H1 (cell line): Measurements from ENCODE around the gene CLEC16A. TPM values are rescaled to one million over a fixed set of nuclear protein-coding genes. Genes with fewer than 3 reads are reported as not detected.

ENCODE experiments used
- BRCA1 ChIP-seq: IDR thresholded peaks from 2 replicates; pipeline ENCODE4 v1.6.1; 2012; ENCODE audit warnings: low read depth, low read length, improper control_type of control experiment
- JUN ChIP-seq: IDR thresholded peaks from 2 replicates; pipeline ENCODE4 v1.6.1; 2011; ENCODE audit warnings: low read depth, mild to moderate bottlenecking, improper control_type of control experiment, low read length
- RAD21 ChIP-seq, 2 experiments: IDR thresholded peaks in 1 of 2; conservative IDR thresholded peaks in 1 of 2; 2 replicates each; pipeline ENCODE4 v1.6.1; 2011; ENCODE audit warnings: low read depth in 2 of 2, low read length in 2 of 2, improper control_type of control experiment in 1 of 2, inconsistent platforms in 1 of 2, mild to moderate bottlenecking in 1 of 2, moderate library complexity in 1 of 2
- SIN3A ChIP-seq, 2 experiments: IDR thresholded peaks in 1 of 2; conservative IDR thresholded peaks in 1 of 2; 2 replicates each; pipeline ENCODE4 v1.6.1; 2011 to 2012; ENCODE audit warnings: low read length in 2 of 2, improper control_type of control experiment in 1 of 2, low read depth in 1 of 2, mild to moderate bottlenecking in 1 of 2
- TBP ChIP-seq: IDR thresholded peaks from 2 replicates; pipeline ENCODE4 v1.6.1; 2011; ENCODE audit warnings: low read depth, low read length, improper control_type of control experiment
- polyA plus RNA-seq, 7 experiments: library from polyadenylated mRNA; depleted of rRNA in 3 of 7; stranded (reverse) in 5 of 7; unstranded in 2 of 7; fragments of >200 nt in 5 of 7; fragments of 200-250 nt in 2 of 7; gene quantifications; 1 replicate in 5 of 7; 2 replicates in 1 of 7; 4 replicates in 1 of 7; pipeline versions ENCODE4 v1.2.1 to v1.2.3, GENCODE V29; 2011 to 2013; ENCODE audit warnings: missing spikeins in 2 of 7, mixed read lengths in 2 of 7
- total RNA-seq: library from RNA; stranded (reverse); fragmentation: NEBNext Ultra II Directional; extraction: Animal tissue kit (Norgen Biotek cat#: 25700); gene quantifications from 2 replicates; pipeline ENCODE4 v1.2.1, GENCODE V29; 2021

Gene CLEC16A
- total and polyA plus RNA-seq, 2 of the 8 experiments (the other 6 are each of a cell fraction or from before 2014, with no cell fraction given), result 7.6 to 19.3 TPM

- TF ChIP-seq SIN3A (conservative IDR thresholded peaks at IDR 0.05 in 1 of 2, IDR thresholded peaks at IDR 0.05 in 1 of 2; ENCODE audit: low read depth in 1 of 2, low read length in 2 of 2), result no peak
- TF ChIP-seq BRCA1, result no peak
- no peak for TF ChIP-seq JUN
- no peak for TF ChIP-seq RAD21 (IDR thresholded peaks at IDR 0.05 in 1 of 2, conservative IDR thresholded peaks at IDR 0.05 in 1 of 2; ENCODE audit: low read depth in 2 of 2, low read length in 2 of 2)
- no peak for TF ChIP-seq TBP
Measured at GRCh38 chr16:10934325-10935107, 9.8 kb upstream of the CLEC16A start (continued).
